HepG2 (cell line): ENCODE results near the gene SRSF2. TPM values are rescaled to one million over a fixed set of nuclear protein-coding genes. Genes with fewer than 3 reads are reported as not detected.

Experiments
- CBX1 ChIP-seq: IDR thresholded peaks from one replicate; pipeline ENCODE4 v1.6.1; 2016; ENCODE audit warnings: antibody characterized with exemption, low read depth
- CREB1 ChIP-seq, 2 experiments: fragments of 450-650 bp in 1 of 2; IDR thresholded peaks; 2 replicates each; pipeline ENCODE4 v1.6.1; 2016 to 2017; ENCODE audit warnings: control low read depth in 1 of 2, mild to moderate bottlenecking in 1 of 2, missing compliant biosample characterization in 1 of 2, missing genetic modification characterization in 1 of 2
- ETV5 ChIP-seq: IDR thresholded peaks from 2 replicates; pipeline ENCODE4 v1.6.1; 2018; ENCODE audit warnings: missing biosample characterization, missing genetic modification reagents, inconsistent platforms, borderline replicate concordance
- FOXC1 ChIP-seq: sonication (generic); formaldehyde crosslinking; IDR thresholded peaks from 2 replicates; pipeline ENCODE4 v1.8.0; 2022; ENCODE audit warnings: mild to moderate bottlenecking, missing genetic modification reagents, borderline replicate concordance
- JUN ChIP-seq: sonication (generic); formaldehyde crosslinking; IDR thresholded peaks from 2 replicates; pipeline ENCODE4 v1.4.0; 2020; ENCODE audit warnings: mild to moderate bottlenecking, missing genetic modification reagents
- JUNB ChIP-seq: sonication (generic); formaldehyde crosslinking; IDR thresholded peaks from 2 replicates; pipeline ENCODE4 v1.8.0; 2022; ENCODE audit warnings: missing genetic modification reagents, mild to moderate bottlenecking, borderline replicate concordance
- JUND ChIP-seq: sonication (generic); formaldehyde crosslinking; IDR thresholded peaks from 2 replicates; pipeline ENCODE4 v1.8.0; 2022; ENCODE audit warnings: mild to moderate bottlenecking, missing genetic modification reagents
- NFYC ChIP-seq: IDR thresholded peaks from 2 replicates; pipeline ENCODE4 v1.6.1; 2016; ENCODE audit warnings: missing genetic modification reagents, missing compliant biosample characterization
- RBM39 ChIP-seq: fragments of 200-400 bp; formaldehyde crosslinking; IDR thresholded peaks from one replicate; pipeline ENCODE4 v1.6.1; 2018; ENCODE audit warnings: antibody characterized with exemption, mild to moderate bottlenecking, low read depth, low read length; ENCODE audit not compliant: poor library complexity, severe bottlenecking
- SAFB2 ChIP-seq: sonication (generic); formaldehyde crosslinking; IDR thresholded peaks from 2 replicates; pipeline ENCODE4 v1.5.1; 2020; ENCODE audit warnings: missing genetic modification reagents, low read depth, mild to moderate bottlenecking, borderline replicate concordance
- SETDB1 ChIP-seq: sonication (generic); formaldehyde crosslinking; IDR thresholded peaks from 2 replicates; pipeline ENCODE4 v1.5.1; 2020; ENCODE audit warnings: missing genetic modification reagents, mild to moderate bottlenecking, borderline replicate concordance
- SOX5 ChIP-seq: IDR thresholded peaks from 2 replicates; pipeline ENCODE4 v1.6.1; 2016; ENCODE audit warnings: borderline replicate concordance
- ZFP1 ChIP-seq: IDR thresholded peaks from 2 replicates; pipeline ENCODE4 v1.6.1; 2016
- ZFP62 ChIP-seq: sonication (generic); formaldehyde crosslinking; IDR thresholded peaks from 2 replicates; pipeline ENCODE4 v1.4.0; 2020; ENCODE audit warnings: missing genetic modification reagents
- ZNF33A ChIP-seq: sonication (generic); formaldehyde crosslinking; IDR thresholded peaks from 2 replicates; pipeline ENCODE4 v1.5.1; 2020; ENCODE audit warnings: missing genetic modification reagents, mild to moderate bottlenecking, moderate library complexity, borderline replicate concordance
- ZNF441 ChIP-seq: sonication (generic); formaldehyde crosslinking; IDR thresholded peaks from 2 replicates; pipeline ENCODE4 v1.7.0; 2021; ENCODE audit warnings: missing genetic modification reagents, borderline replicate concordance
- ZNF446 ChIP-seq: sonication (generic); formaldehyde crosslinking; IDR thresholded peaks from 2 replicates; pipeline ENCODE4 v1.5.0; 2020; ENCODE audit warnings: mild to moderate bottlenecking, missing genetic modification reagents
- ZNF558 ChIP-seq: sonication (generic); formaldehyde crosslinking; IDR thresholded peaks from 2 replicates; pipeline ENCODE4 v1.9.0; 2022; ENCODE audit warnings: mild to moderate bottlenecking, missing genetic modification reagents, borderline replicate concordance
- ZNF567 ChIP-seq: sonication (generic); formaldehyde crosslinking; IDR thresholded peaks from 2 replicates; pipeline ENCODE4 v1.8.1; 2023; ENCODE audit warnings: mild to moderate bottlenecking, missing genetic modification reagents, borderline replicate concordance
- ZNF747 ChIP-seq: sonication (generic); formaldehyde crosslinking; IDR thresholded peaks from 2 replicates; pipeline ENCODE4 v1.8.1; 2023; ENCODE audit warnings: missing genetic modification reagents, mild to moderate bottlenecking, borderline replicate concordance
- polyA plus RNA-seq, 8 experiments: library from polyadenylated mRNA; depleted of rRNA in 3 of 8; stranded (reverse) in 7 of 8; unstranded in 1 of 8; fragments of >200 nt; fragmentation: Illumina TruSeq in 4 of 8; extraction: Trizol in 4 of 8; gene quantifications; 2 replicates each; pipeline versions ENCODE4 v1.2.1 to v1.2.3, GENCODE V29; 2011 to 2016; ENCODE audit warnings: low read depth in 4 of 8, missing spikeins in 1 of 8, mixed read lengths in 1 of 8; ENCODE audit not compliant: insufficient read depth in 1 of 8
- total RNA-seq, 5 experiments: library from RNA; depleted of rRNA; stranded (reverse); fragments of >200 nt; fragmentation: Illumina TruSeq; extraction: Trizol; gene quantifications; 2 replicates each; pipeline ENCODE4 v1.2.3, GENCODE V29; 2016; ENCODE audit warnings: low read depth in 1 of 5
- TF ChIP-seq, protein P1 (sequence below): sonication (generic); formaldehyde crosslinking; IDR thresholded peaks from 2 replicates; pipeline ENCODE4 v1.9.0; 2021; ENCODE audit warnings: missing genetic modification reagents, borderline replicate concordance
- TF ChIP-seq, protein P2 (sequence below): sonication (generic); formaldehyde crosslinking; IDR thresholded peaks from 2 replicates; pipeline ENCODE4 v1.8.0; 2022; ENCODE audit warnings: low read depth, missing genetic modification reagents
- TF ChIP-seq, protein P3 (sequence below): sonication (generic); formaldehyde crosslinking; IDR thresholded peaks from 2 replicates; pipeline ENCODE4 v1.4.0; 2020; ENCODE audit warnings: missing genetic modification reagents, borderline replicate concordance

Gene SRSF2
- total and polyA plus RNA-seq, 2 of the 13 experiments (the other 11 are each of a cell fraction or from before 2014, with no cell fraction given) = 306 to 319 TPM

DNA sequence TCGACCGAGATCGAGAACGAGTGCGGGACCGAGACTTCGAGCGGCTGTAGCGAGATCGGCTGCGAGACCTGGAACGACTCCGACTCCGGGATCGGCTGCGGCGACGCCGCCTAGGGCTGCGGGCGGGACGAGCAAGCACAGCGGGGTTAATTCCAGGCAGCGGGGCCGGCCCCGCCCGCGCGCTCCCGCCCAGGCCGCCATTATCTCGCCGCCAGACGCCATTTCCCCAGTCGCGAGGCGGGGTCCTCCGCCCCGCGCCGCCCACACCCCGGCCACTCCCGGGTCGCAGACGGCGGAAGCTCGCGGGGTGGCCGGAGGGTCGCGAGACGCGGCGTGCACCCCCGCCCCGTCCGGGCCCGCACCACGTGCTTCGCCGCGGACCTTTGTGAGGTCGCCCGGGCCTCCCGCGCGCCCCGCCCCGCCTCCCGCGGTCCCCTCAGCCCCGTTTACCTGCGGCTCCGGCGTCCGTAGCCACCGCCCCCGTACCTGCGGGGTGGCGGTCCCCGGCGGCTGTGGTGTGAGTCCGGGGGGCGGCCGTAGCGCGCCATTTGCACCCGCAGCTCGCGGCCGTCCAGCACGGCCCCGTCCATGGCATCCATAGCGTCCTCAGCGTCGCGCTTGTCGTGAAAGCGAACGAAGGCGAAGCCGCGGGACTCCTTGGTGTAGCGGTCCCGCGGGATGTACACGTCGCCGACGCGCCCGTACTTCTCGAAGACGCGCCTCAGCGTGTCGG, 616 bp downstream of the SRSF2 start (continued):
- TF ChIP-seq, protein P1, sequence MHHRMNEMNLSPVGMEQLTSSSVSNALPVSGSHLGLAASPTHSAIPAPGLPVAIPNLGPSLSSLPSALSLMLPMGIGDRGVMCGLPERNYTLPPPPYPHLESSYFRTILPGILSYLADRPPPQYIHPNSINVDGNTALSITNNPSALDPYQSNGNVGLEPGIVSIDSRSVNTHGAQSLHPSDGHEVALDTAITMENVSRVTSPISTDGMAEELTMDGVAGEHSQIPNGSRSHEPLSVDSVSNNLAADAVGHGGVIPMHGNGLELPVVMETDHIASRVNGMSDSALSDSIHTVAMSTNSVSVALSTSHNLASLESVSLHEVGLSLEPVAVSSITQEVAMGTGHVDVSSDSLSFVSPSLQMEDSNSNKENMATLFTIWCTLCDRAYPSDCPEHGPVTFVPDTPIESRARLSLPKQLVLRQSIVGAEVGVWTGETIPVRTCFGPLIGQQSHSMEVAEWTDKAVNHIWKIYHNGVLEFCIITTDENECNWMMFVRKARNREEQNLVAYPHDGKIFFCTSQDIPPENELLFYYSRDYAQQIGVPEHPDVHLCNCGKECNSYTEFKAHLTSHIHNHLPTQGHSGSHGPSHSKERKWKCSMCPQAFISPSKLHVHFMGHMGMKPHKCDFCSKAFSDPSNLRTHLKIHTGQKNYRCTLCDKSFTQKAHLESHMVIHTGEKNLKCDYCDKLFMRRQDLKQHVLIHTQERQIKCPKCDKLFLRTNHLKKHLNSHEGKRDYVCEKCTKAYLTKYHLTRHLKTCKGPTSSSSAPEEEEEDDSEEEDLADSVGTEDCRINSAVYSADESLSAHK (CRISPR knock-in tag) = no peak
- no peak for TF ChIP-seq SETDB1 (CRISPR knock-in tag)
- no peak; the same call in 1 of the 2 replicates for TF ChIP-seq ZNF446 (CRISPR knock-in tag)
- no peak for TF ChIP-seq FOXC1 (CRISPR knock-in tag)
- no peak for TF ChIP-seq ZNF33A (CRISPR knock-in tag)
- no peak for TF ChIP-seq SOX5 (CRISPR knock-in tag)
- no peak for TF ChIP-seq RBM39
- no peak for TF ChIP-seq ETV5 (CRISPR knock-in tag)
- TF ChIP-seq ZNF441 (CRISPR knock-in tag) = peak; percentile 84; the same call in 1 of the 2 replicates
- TF ChIP-seq ZFP62 (CRISPR knock-in tag) = no peak
- TF ChIP-seq ZNF567 (CRISPR knock-in tag) = 0 out of 2 replicates have a peak, but pooled peaks have one; percentile 45
- TF ChIP-seq CREB1 (IDR thresholded peaks at IDR 0.05) = no peak
- TF ChIP-seq CREB1 (CRISPR knock-in tag; IDR thresholded peaks at IDR 0.05) = no peak
- TF ChIP-seq, protein P2, sequence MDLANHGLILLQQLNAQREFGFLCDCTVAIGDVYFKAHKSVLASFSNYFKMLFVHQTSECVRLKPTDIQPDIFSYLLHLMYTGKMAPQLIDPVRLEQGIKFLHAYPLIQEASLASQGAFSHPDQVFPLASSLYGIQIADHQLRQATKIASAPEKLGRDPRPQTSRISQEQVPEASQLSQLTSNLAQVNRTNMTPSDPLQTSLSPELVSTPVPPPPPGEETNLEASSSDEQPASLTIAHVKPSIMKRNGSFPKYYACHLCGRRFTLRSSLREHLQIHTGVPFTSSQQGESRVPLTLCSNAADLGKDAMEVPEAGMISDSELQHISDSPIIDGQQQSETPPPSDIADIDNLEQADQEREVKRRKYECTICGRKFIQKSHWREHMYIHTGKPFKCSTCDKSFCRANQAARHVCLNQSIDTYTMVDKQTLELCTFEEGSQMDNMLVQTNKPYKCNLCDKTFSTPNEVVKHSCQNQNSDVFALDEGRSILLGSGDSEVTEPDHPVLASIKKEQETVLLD = peak; percentile 59; the same call in 1 of the 2 replicates
- 0 out of 2 replicates have a peak, but pooled peaks have one; percentile 4 for TF ChIP-seq NFYC
- TF ChIP-seq JUNB (CRISPR knock-in tag) = no peak
- TF ChIP-seq ZNF747 = no peak; the same call in 1 of the 2 replicates
- no peak for TF ChIP-seq ZFP1 (CRISPR knock-in tag)
- TF ChIP-seq CBX1 = peak; percentile 31
- TF ChIP-seq, protein P3, sequence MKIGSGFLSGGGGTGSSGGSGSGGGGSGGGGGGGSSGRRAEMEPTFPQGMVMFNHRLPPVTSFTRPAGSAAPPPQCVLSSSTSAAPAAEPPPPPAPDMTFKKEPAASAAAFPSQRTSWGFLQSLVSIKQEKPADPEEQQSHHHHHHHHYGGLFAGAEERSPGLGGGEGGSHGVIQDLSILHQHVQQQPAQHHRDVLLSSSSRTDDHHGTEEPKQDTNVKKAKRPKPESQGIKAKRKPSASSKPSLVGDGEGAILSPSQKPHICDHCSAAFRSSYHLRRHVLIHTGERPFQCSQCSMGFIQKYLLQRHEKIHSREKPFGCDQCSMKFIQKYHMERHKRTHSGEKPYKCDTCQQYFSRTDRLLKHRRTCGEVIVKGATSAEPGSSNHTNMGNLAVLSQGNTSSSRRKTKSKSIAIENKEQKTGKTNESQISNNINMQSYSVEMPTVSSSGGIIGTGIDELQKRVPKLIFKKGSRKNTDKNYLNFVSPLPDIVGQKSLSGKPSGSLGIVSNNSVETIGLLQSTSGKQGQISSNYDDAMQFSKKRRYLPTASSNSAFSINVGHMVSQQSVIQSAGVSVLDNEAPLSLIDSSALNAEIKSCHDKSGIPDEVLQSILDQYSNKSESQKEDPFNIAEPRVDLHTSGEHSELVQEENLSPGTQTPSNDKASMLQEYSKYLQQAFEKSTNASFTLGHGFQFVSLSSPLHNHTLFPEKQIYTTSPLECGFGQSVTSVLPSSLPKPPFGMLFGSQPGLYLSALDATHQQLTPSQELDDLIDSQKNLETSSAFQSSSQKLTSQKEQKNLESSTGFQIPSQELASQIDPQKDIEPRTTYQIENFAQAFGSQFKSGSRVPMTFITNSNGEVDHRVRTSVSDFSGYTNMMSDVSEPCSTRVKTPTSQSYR (CRISPR knock-in tag) = no peak; the same call in 1 of the 2 replicates
- no peak for TF ChIP-seq JUN (CRISPR knock-in tag)
- TF ChIP-seq ZNF558 (CRISPR knock-in tag) = no peak
- no peak; the same call in 1 of the 2 replicates for TF ChIP-seq SAFB2 (CRISPR knock-in tag)
- no peak for TF ChIP-seq JUND (CRISPR knock-in tag)
